Gastroesophageal sphincter (tissue), 4 donors: Measurements from ENCODE around the gene ATP10A. TPM values are rescaled to one million over a fixed set of nuclear protein-coding genes. Genes with fewer than 3 reads are reported as not detected.
A peak's percentile ranks its signal among the peaks of the same experiment; 100 is the strongest.

Experiments
- ATAC-seq: fragments of 150-250 bp; one replicate; pipeline ENCODE4 v1.9.1; 2016; ENCODE audit warnings: mild to moderate bottlenecking, moderate library complexity
- H3K27ac ChIP-seq, 4 donors: fragments of 200-600 bp; sonication (generic) in 3 of 4; 1 replicate in 3 of 4; 2 replicates in 1 of 4; pipeline ENCODE4 v1.5.1; 2016 to 2019
- H3K27me3 ChIP-seq: fragments of 200-600 bp; sonication (generic); one replicate; pipeline ENCODE4 v1.5.1; 2019
- H3K36me3 ChIP-seq, 2 donors: fragments of 200-600 bp; sonication (generic); one replicate each; pipeline ENCODE4 v1.5.1; 2019; ENCODE audit warnings: control low read depth in 1 of 2
- H3K4me1 ChIP-seq, 3 donors: fragments of 200-600 bp; sonication (generic); 1 replicate in 2 of 3; 2 replicates in 1 of 3; pipeline ENCODE4 v1.5.1; 2016 to 2019; ENCODE audit warnings: control low read depth in 2 of 3
- H3K4me3 ChIP-seq, 2 donors: fragments of 200-600 bp; sonication (generic); one replicate each; pipeline ENCODE4 v1.5.1; 2019; ENCODE audit warnings: mild to moderate bottlenecking in 1 of 2, moderate library complexity in 1 of 2
- H3K9me3 ChIP-seq, 3 donors: fragments of 200-600 bp; sonication (generic); one replicate each; pipeline ENCODE4 v1.5.1; 2017 to 2019; ENCODE audit warnings: control low read depth in 2 of 3
- EP300 ChIP-seq: sonication (generic); formaldehyde crosslinking; IDR thresholded peaks from one replicate; pipeline ENCODE4 v1.6.1; 2017; ENCODE audit warnings: antibody characterized with exemption, mild to moderate bottlenecking
- POLR2A ChIP-seq, 2 donors: fragments of 450-650 bp; IDR thresholded peaks; one replicate each; pipeline ENCODE4 v1.6.1; 2017; ENCODE audit warnings: antibody characterized with exemption in 2 of 2, mild to moderate bottlenecking in 2 of 2, moderate library complexity in 1 of 2
- POLR2AphosphoS5 ChIP-seq: sonication (generic); formaldehyde crosslinking; IDR thresholded peaks from one replicate; pipeline ENCODE4 v1.6.1; 2017; ENCODE audit warnings: antibody characterized with exemption
- WGBS, 2 donors: methylation state at CpG; one replicate each; pipeline ENCODE4 v1.1.5; 2018; ENCODE audit warnings: low coverage in 1 of 2; 5-methylcytosine and 5-hydroxymethylcytosine counted together
- total RNA-seq, 4 donors: library from RNA; depleted of rRNA; stranded (reverse); fragments of >200 nt; gene quantifications; one replicate each; pipeline ENCODE4 v1.1.0, GENCODE V29; 2016
- TF ChIP-seq, protein P1 (sequence below), 4 experiments: fragments of 200-600 bp in 2 of 4; fragments of 450-650 bp in 2 of 4; sonication (generic) in 1 of 4; IDR thresholded peaks; one replicate each; pipeline ENCODE4 v1.5.1; 2017 to 2019; ENCODE audit warnings: antibody characterized with exemption in 4 of 4, mild to moderate bottlenecking in 2 of 4, moderate library complexity in 2 of 4

ATP10A gene
- total RNA-seq, 4 donors from 2014 or later, result 22.9 to 41.8 (median 24.6) TPM

GRCh38 chr15:25900901-25901300, 37.8 kb upstream of the ATP10A start:
- ATAC-seq, result peak; percentile 60
- no peaks in the 10 kb centered on the region for H3K27me3 ChIP-seq
- 60% methylated on average over 2 of the region's 5 CpGs for WGBS, 2 donors
- TF ChIP-seq POLR2AphosphoS5, result peak; percentile 41
- TF ChIP-seq, protein P1, sequence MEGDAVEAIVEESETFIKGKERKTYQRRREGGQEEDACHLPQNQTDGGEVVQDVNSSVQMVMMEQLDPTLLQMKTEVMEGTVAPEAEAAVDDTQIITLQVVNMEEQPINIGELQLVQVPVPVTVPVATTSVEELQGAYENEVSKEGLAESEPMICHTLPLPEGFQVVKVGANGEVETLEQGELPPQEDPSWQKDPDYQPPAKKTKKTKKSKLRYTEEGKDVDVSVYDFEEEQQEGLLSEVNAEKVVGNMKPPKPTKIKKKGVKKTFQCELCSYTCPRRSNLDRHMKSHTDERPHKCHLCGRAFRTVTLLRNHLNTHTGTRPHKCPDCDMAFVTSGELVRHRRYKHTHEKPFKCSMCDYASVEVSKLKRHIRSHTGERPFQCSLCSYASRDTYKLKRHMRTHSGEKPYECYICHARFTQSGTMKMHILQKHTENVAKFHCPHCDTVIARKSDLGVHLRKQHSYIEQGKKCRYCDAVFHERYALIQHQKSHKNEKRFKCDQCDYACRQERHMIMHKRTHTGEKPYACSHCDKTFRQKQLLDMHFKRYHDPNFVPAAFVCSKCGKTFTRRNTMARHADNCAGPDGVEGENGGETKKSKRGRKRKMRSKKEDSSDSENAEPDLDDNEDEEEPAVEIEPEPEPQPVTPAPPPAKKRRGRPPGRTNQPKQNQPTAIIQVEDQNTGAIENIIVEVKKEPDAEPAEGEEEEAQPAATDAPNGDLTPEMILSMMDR (IDR thresholded peaks at IDR 0.05), result no peak
- H3K4me1 ChIP-seq, result peaks cover 0 to 43% (median 16%) of the 10 kb centered on the region in 3 donors
- no peaks in the 10 kb centered on the region for H3K9me3 ChIP-seq
- H3K36me3 ChIP-seq, result no peaks in the 10 kb centered on the region
- no peak overlapping the region for H3K4me3 ChIP-seq
- H3K27ac ChIP-seq, result peak overlapping the region; percentile 60 to 75 (median 70)

DNA sequence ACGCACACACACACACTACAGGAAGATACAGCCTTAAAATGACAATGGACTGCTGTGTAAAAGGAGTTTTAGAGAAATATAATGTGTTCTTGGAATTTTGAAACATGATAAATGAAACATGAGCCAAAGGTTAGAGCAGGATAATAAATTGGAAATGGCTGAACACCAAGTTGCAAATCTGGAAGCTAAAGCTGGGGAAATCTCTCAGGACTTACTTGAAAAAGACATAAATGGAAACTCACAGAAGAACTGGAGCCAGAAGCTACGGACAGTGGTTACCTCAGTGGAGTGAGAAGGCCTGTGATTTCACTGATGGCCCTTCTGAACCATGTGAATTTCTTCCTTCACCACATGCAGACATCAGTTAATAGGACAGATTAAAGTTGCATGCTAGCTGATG, 37.3 kb upstream of the ATP10A start:
- H3K36me3 ChIP-seq, result no peaks in the 10 kb centered on the region
- WGBS, 2 donors, result 23 to 45% methylated on average over 2 of the region's 2 CpGs
- peak; percentile 39 for ATAC-seq
- no peaks in the 10 kb centered on the region for H3K27me3 ChIP-seq
- H3K4me3 ChIP-seq, result no peak overlapping the region
- H3K27ac ChIP-seq, result peak overlapping the region; percentile 60 to 75 (median 70)
- no peaks in the 10 kb centered on the region for H3K9me3 ChIP-seq
- H3K4me1 ChIP-seq, result peaks cover 0 to 43% (median 16%) of the 10 kb centered on the region in 3 donors
- TF ChIP-seq POLR2AphosphoS5 (peak; percentile 17), POLR2A (IDR thresholded peaks at IDR 0.05) (no peak)

- peak overlapping the region in 3 of 4 donors; percentile 64 to 75 (median 75) for H3K27ac ChIP-seq
- no peaks in the 10 kb centered on the region for H3K27me3 ChIP-seq
- WGBS, 2 donors, result 13 to 58% methylated on average over 1 of the region's 1 CpG
- no peak overlapping the region for H3K4me3 ChIP-seq
- no peaks in the 10 kb centered on the region for H3K9me3 ChIP-seq
- no peaks in the 10 kb centered on the region for H3K36me3 ChIP-seq
- TF ChIP-seq POLR2AphosphoS5 (no peak), EP300 (no peak), POLR2A (IDR thresholded peaks at IDR 0.05) (no peak)
- TF ChIP-seq, protein P1 (IDR thresholded peaks at IDR 0.05), result no peak
- peaks cover 0 to 43% (median 16%) of the 10 kb centered on the region in 3 donors for H3K4me1 ChIP-seq
- ATAC-seq, result no peak
These were observed 36.7 kb upstream of the ATP10A start for GRCh38 chr15:25899870-25900269.

GRCh38 chr15:25897658-25898057, 34.5 kb upstream of the ATP10A start:
- Histone ChIP-seq H3K27me3 (no peaks in the 10 kb centered on the region), H3K36me3 (no peaks in the 10 kb centered on the region), H3K4me1 (peaks cover 0 to 33% (median 16%) of the 10 kb centered on the region in 3 donors), H3K9me3 (no peaks in the 10 kb centered on the region), H3K4me3 (no peak overlapping the region), H3K27ac (no peak overlapping the region)
- no peak for TF ChIP-seq POLR2A (IDR thresholded peaks at IDR 0.05)
- TF ChIP-seq, protein P1 (IDR thresholded peaks at IDR 0.05), result no peak
- no peak for TF ChIP-seq EP300
- TF ChIP-seq POLR2AphosphoS5, result no peak
- no peak for ATAC-seq

- Histone ChIP-seq H3K9me3 (no peaks in the 10 kb centered on the region), H3K4me3 (no peak overlapping the region), H3K27me3 (no peaks in the 10 kb centered on the region), H3K36me3 (no peaks in the 10 kb centered on the region), H3K4me1 (peaks cover 0 to 32% (median 3%) of the 10 kb centered on the region in 3 donors), H3K27ac (no peak overlapping the region)
- 18 to 74% methylated on average over 1 to 3 of the region's 3 CpGs for WGBS, 2 donors
- no peak for TF ChIP-seq EP300
- TF ChIP-seq POLR2A (IDR thresholded peaks at IDR 0.05), result no peak
- no peak for TF ChIP-seq POLR2AphosphoS5
- TF ChIP-seq, protein P1 (IDR thresholded peaks at IDR 0.05), result no peak
- ATAC-seq, result no peak
These were observed 31.3 kb upstream of the ATP10A start for GRCh38 chr15:25894371-25894902.
